PC-3 (cell line): ENCODE results near the gene CCM2. TPM values are rescaled to one million over a fixed set of nuclear protein-coding genes. Genes with fewer than 3 reads are reported as not detected.

Experiments used
- ATAC-seq: fragments of 200-7000 bp; cut with Tn5 transposase; 2 replicates; pipeline ENCODE4 v1.9.1; 2020; ENCODE audit warnings: mild to moderate bottlenecking, moderate library complexity
- BruUV-seq: library from RNA; stranded (reverse); fragments of 400-500 nt; replicated peaks from 2 replicates; lab custom pipeline; 2021; lab: Mats Ljungman, UMichigan
- CTCF ChIA-PET: fragments of 300-600 bp; sonication (Branson Sonifier 250); formaldehyde crosslinking; loops from one replicate; lab custom pipeline; 2022; ENCODE audit warnings: antibody characterized with exemption; lab: Charles Lee
- POLR2A ChIA-PET: fragments of 300-600 bp; sonication (Branson Sonifier 250); formaldehyde crosslinking; loops from one replicate; lab custom pipeline; 2022; ENCODE audit warnings: antibody characterized with exemption; ENCODE audit not compliant: unreplicated experiment; lab: Charles Lee
- DNase-seq: peaks from one replicate; pipeline ENCODE4 v3.0.0-alpha.2; 2015
- H2AFZ ChIP-seq: fragments of 300-600 bp; sonication (generic); 2 replicates; pipeline ENCODE4 v1.6.0; 2016; ENCODE audit warnings: antibody characterized with exemption, low read length
- H3F3A ChIP-seq: fragments of 300-600 bp; sonication (generic); one replicate; pipeline ENCODE4 v1.6.0; 2017; ENCODE audit warnings: antibody characterized with exemption, low read length, control low read depth, mild to moderate bottlenecking; ENCODE audit not compliant: unreplicated experiment
- H3K27ac ChIP-seq: fragments of 300-600 bp; sonication (generic); 2 replicates; pipeline ENCODE4 v1.5.1; 2016; ENCODE audit warnings: mild to moderate bottlenecking, low read length
- H3K27me3 ChIP-seq: fragments of 300-600 bp; sonication (generic); 2 replicates; pipeline ENCODE4 v1.6.1; 2016; ENCODE audit warnings: low read length, mixed read lengths
- H3K36me3 ChIP-seq: fragments of 300-600 bp; sonication (generic); 2 replicates; pipeline ENCODE4 v1.6.1; 2016; ENCODE audit warnings: low read depth, mixed run types, low read length, mixed read lengths
- H3K4me1 ChIP-seq: fragments of 300-600 bp; sonication (generic); 2 replicates; pipeline ENCODE4 v1.5.1; 2016; ENCODE audit warnings: low read length; ENCODE audit not compliant: insufficient read depth
- H3K4me2 ChIP-seq: fragments of 300-600 bp; sonication (generic); 2 replicates; pipeline ENCODE4 v1.6.0; 2016; ENCODE audit warnings: low read length
- H3K4me3 ChIP-seq: fragments of 300-600 bp; sonication (generic); 2 replicates; pipeline ENCODE4 v1.5.1; 2016; ENCODE audit warnings: mild to moderate bottlenecking, low read length, mixed read lengths
- H3K79me2 ChIP-seq: fragments of 300-600 bp; sonication (generic); 2 replicates; pipeline ENCODE4 v1.6.1; 2017; ENCODE audit warnings: low read length, mixed read lengths
- H3K9ac ChIP-seq: fragments of 300-600 bp; sonication (generic); 2 replicates; pipeline ENCODE4 v1.6.0; 2016; ENCODE audit warnings: mild to moderate bottlenecking, low read length
- H3K9me2 ChIP-seq: fragments of 300-600 bp; sonication (generic); replicated peaks from 2 replicates; pipeline ENCODE4 v1.6.1; 2016; ENCODE audit warnings: mixed run types, low read length, mixed read lengths
- H3K9me3 ChIP-seq: fragments of 300-600 bp; sonication (generic); 2 replicates; pipeline ENCODE4 v1.6.1; 2016; ENCODE audit warnings: low read length, mixed read lengths
- H4K20me1 ChIP-seq: fragments of 300-600 bp; sonication (generic); 2 replicates; pipeline ENCODE4 v1.6.1; 2016; ENCODE audit warnings: low read length, mixed read lengths
- CTCF ChIP-seq: fragments of 300-600 bp; sonication (generic); conservative IDR thresholded peaks from 2 replicates; pipeline ENCODE4 v1.5.1; 2017; ENCODE audit warnings: antibody characterized with exemption, low read depth, mild to moderate bottlenecking, low read length
- EZH2 ChIP-seq: fragments of 300-600 bp; sonication (generic); IDR thresholded peaks from one replicate; pipeline ENCODE4 v1.6.1; 2017; ENCODE audit warnings: antibody characterized with exemption, mild to moderate bottlenecking, low read length; ENCODE audit not compliant: unreplicated experiment
- EZH2phosphoT487 ChIP-seq: fragments of 300-600 bp; sonication (generic); IDR thresholded peaks from 2 replicates; pipeline ENCODE4 v1.6.1; 2018; ENCODE audit warnings: mild to moderate bottlenecking, antibody characterized with exemption, low read length, borderline replicate concordance
- intact Hi-C: fragments of 100-400 bp; cut with micrococcal nuclease; formaldehyde crosslinking; loops from 2 replicates; pipeline ENCODE4 v1.9.0; 2023
- total RNA-seq: library from RNA; depleted of rRNA; stranded (reverse); fragments of >200 nt; gene quantifications from 2 replicates; pipeline ENCODE4 v1.2.3, GENCODE V29; 2014

Gene CCM2
- total RNA-seq, 1 experiment from 2014 or later, result 56.6 TPM

- ChIA-PET CTCF (no interaction called here), POLR2A (no interaction called here)
- H2AFZ ChIP-seq, result no peak within 1 kb of the TSS
- peaks cover 3% of the 10 kb centered on the region for H3F3A ChIP-seq
- no peaks in the 10 kb centered on the region for H3K79me2 ChIP-seq
- peak within 1 kb of the TSS; percentile 22; the same call in 1 of the 2 replicates for H3K4me2 ChIP-seq
- H3K4me3 ChIP-seq, result no peak within 1 kb of the TSS
- no peaks in the 10 kb centered on the region for H3K9me2 ChIP-seq
- H3K27me3 ChIP-seq, result no peaks in the 10 kb centered on the region
- intact Hi-C loops, result no loop called here
- H3K36me3 ChIP-seq, result no peaks in the 10 kb centered on the region
- H3K9ac ChIP-seq, result no peak within 1 kb of the TSS
- ATAC-seq (peak; percentile 8; the same call in 1 of the 2 replicates), DNase-seq (no peak)
- BruUV-seq, result no TSS peak
- H3K27ac ChIP-seq, result no peak within 1 kb of the TSS
- TF ChIP-seq CTCF, result no peak
- no peak for TF ChIP-seq EZH2phosphoT487
- TF ChIP-seq EZH2, result no peak
- H3K4me1 ChIP-seq, result peaks cover 15% of the 10 kb centered on the region
- H3K9me3 ChIP-seq, result no peaks in the 10 kb centered on the region
- no peaks in the 10 kb centered on the region for H4K20me1 ChIP-seq
These were observed 88.9 kb downstream of the CCM2 start, which contains the start of gene NACAD for GRCh38 chr7:45088821-45089340. TSS of gene NACAD (minus strand) at chr7:45088969. CDS start at chr7:45088894, 75 bp downstream.

GRCh38 chr7:45089341-45089891 is 89.4 kb downstream of the CCM2 start:
- intact Hi-C loops, result no loop called here
- CTCF ChIA-PET, result no interaction called here
- Histone ChIP-seq H3F3A (peaks cover 3% of the 10 kb centered on the region), H3K9me3 (no peaks in the 10 kb centered on the region), H3K4me3 (no peak overlapping the region), H3K27ac (no peak overlapping the region), H3K4me1 (peaks cover 15% of the 10 kb centered on the region), H2AFZ (no peak overlapping the region), H3K9me2 (no peaks in the 10 kb centered on the region), H3K36me3 (no peaks in the 10 kb centered on the region), H3K27me3 (no peaks in the 10 kb centered on the region), H4K20me1 (no peaks in the 10 kb centered on the region), H3K79me2 (no peaks in the 10 kb centered on the region), H3K4me2 (peak overlapping the region; percentile 22; the same call in 1 of the 2 replicates), H3K9ac (no peak overlapping the region)
- TF ChIP-seq CTCF, result no peak
- no peak for TF ChIP-seq EZH2
- TF ChIP-seq EZH2phosphoT487, result no peak
- POLR2A ChIA-PET, result no interaction called here
- no TSS peak for BruUV-seq
- ATAC-seq (peak; percentile 32), DNase-seq (peak; percentile 37)
